Measurements from ENCODE around the gene FAM25G.

GRCh38 chr10:47454008-47454779 lies 37.3 kb downstream of the FAM25G start:
- TF ChIP-seq CHD2 (IDR thresholded peaks at IDR 0.05; ENCODE audit: low read depth, low read length), result no peak
- TF ChIP-seq MYC (CRISPR knock-in tag; IDR thresholded peaks at IDR 0.05; ENCODE audit: borderline replicate concordance), result no peak

Data from HepG2 (cell line).